ENCODE measurements around the gene LARP1.

LARP1 gene

GRCh38 chr5:154762700-154763099 is 7.5 kb downstream of the LARP1 start:
- no peak for FAIRE-seq

- FAIRE-seq = no peak
Observed at GRCh38 chr5:154764967-154765366, 9.8 kb downstream of the LARP1 start.

GRCh38 chr5:154765396-154765925 is 10.3 kb downstream of the LARP1 start:
- FAIRE-seq = no peak

- no peak for FAIRE-seq
Observed at GRCh38 chr5:154766558-154767281, 11.5 kb downstream of the LARP1 start.

- FAIRE-seq = no peak
Observed at GRCh38 chr5:154767576-154767975, 12.4 kb downstream of the LARP1 start.

GRCh38 chr5:154768207-154768606 is 13.0 kb downstream of the LARP1 start:
- no peak for FAIRE-seq

GRCh38 chr5:154770111-154770510 is 14.9 kb downstream of the LARP1 start:
- no peak for FAIRE-seq

GRCh38 chr5:154771383-154771901 is 16.3 kb downstream of the LARP1 start:
- no peak for FAIRE-seq

GRCh38 chr5:154773326-154773725 is 18.1 kb downstream of the LARP1 start:
- FAIRE-seq = no peak

GRCh38 chr5:154776167-154776566 is 21.0 kb downstream of the LARP1 start:
- no peak for FAIRE-seq

- no peak for FAIRE-seq
Observed at GRCh38 chr5:154778534-154778933, 23.4 kb downstream of the LARP1 start.

- no peak for FAIRE-seq
Observed at GRCh38 chr5:154779105-154779504, 23.9 kb downstream of the LARP1 start.

- no peak for FAIRE-seq
Observed at GRCh38 chr5:154780128-154780527, 25.0 kb downstream of the LARP1 start.

- FAIRE-seq = no peak
Observed at GRCh38 chr5:154782326-154782725, 27.1 kb downstream of the LARP1 start.

- FAIRE-seq = no peak
Observed at GRCh38 chr5:154782812-154783592, 27.8 kb downstream of the LARP1 start.

- FAIRE-seq = no peak
Observed at GRCh38 chr5:154783774-154784460, 28.7 kb downstream of the LARP1 start.

- FAIRE-seq = no peak
Observed at GRCh38 chr5:154784856-154785255, 29.7 kb downstream of the LARP1 start.

- FAIRE-seq = no peak
Observed at GRCh38 chr5:154786414-154786813, 31.2 kb downstream of the LARP1 start.

- FAIRE-seq = no peak
Observed at GRCh38 chr5:154788212-154788611, 33.0 kb downstream of the LARP1 start.

GRCh38 chr5:154791535-154791934 is 36.4 kb downstream of the LARP1 start:
- no peak for FAIRE-seq

GRCh38 chr5:154793599-154794524 is 38.7 kb downstream of the LARP1 start:
- FAIRE-seq = no peak

All from endometrium (tissue), 2 donors.